Right atrium auricular region (tissue), 2 donors: ENCODE measurements around the gene NBAS. TPM values are rescaled to one million over a fixed set of nuclear protein-coding genes. Genes with fewer than 3 reads are reported as not detected.

Experiments
- DNase-seq: peaks from one replicate; pipeline ENCODE4 v3.0.0-alpha.2; 2019; ENCODE audit warnings: low spot score
- H3K27ac ChIP-seq, 2 donors: fragments of 200-600 bp; sonication (generic); 1 replicate in 1 of 2; 2 replicates in 1 of 2; pipeline ENCODE4 v1.5.1; 2016 to 2019
- H3K27me3 ChIP-seq, 2 donors: fragments of 200-600 bp; sonication (generic); one replicate each; pipeline versions ENCODE4 v1.5.1 to v1.6.0; 2017 to 2019
- H3K36me3 ChIP-seq: fragments of 200-600 bp; sonication (generic); one replicate; pipeline ENCODE4 v1.5.1; 2016
- H3K4me1 ChIP-seq, 2 donors: fragments of 200-600 bp; sonication (generic); one replicate each; pipeline versions ENCODE4 v1.5.1 to v1.6.0; 2017 to 2019
- H3K4me3 ChIP-seq, 2 donors: fragments of 200-600 bp; sonication (generic); 1 replicate in 1 of 2; 2 replicates in 1 of 2; pipeline ENCODE4 v1.5.1; 2017 to 2019; ENCODE audit warnings: mild to moderate bottlenecking in 1 of 2, moderate library complexity in 1 of 2
- H3K9me3 ChIP-seq, 2 donors: fragments of 200-600 bp; sonication (generic); one replicate each; pipeline ENCODE4 v1.5.1; 2019
- total RNA-seq, 2 donors: library from RNA; depleted of rRNA; stranded (reverse); fragments of >200 nt; gene quantifications; one replicate each; pipeline ENCODE4 v1.1.0, GENCODE V29; 2016
- TF ChIP-seq, protein P1 (sequence below), 2 donors: fragments of 200-600 bp; sonication (generic); IDR thresholded peaks; one replicate each; pipeline ENCODE4 v1.5.1; 2019; ENCODE audit warnings: antibody characterized with exemption in 2 of 2

The NBAS gene
- total RNA-seq, 2 donors from 2014 or later, result 31.1 to 39.1 TPM

DNA sequence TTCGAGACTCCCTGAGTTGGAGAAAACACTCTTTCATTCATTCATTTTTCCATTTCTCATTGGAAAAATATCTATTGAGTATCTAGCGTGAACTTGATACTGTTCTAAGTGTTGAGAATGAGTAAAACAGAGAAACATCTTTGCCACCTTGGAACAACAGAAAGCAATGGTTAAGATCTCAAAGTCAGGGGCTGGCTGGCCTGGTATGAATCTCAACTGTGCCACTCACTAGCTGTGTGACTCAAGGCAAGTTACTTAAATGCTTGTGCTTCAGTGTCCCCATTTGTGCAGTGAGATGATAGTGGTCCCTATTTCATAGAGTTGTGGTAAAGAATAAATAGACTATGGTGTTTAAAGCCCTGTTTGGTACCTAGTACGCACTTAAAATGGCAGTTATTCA is 415.2 kb downstream of the NBAS start:
- H3K4me1 ChIP-seq, result no peaks in the 10 kb centered on the region
- no peak for DNase-seq
- H3K36me3 ChIP-seq, result no peaks in the 10 kb centered on the region
- H3K9me3 ChIP-seq, result no peaks in the 10 kb centered on the region
- H3K4me3 ChIP-seq, result no peak overlapping the region
- TF ChIP-seq, protein P1, sequence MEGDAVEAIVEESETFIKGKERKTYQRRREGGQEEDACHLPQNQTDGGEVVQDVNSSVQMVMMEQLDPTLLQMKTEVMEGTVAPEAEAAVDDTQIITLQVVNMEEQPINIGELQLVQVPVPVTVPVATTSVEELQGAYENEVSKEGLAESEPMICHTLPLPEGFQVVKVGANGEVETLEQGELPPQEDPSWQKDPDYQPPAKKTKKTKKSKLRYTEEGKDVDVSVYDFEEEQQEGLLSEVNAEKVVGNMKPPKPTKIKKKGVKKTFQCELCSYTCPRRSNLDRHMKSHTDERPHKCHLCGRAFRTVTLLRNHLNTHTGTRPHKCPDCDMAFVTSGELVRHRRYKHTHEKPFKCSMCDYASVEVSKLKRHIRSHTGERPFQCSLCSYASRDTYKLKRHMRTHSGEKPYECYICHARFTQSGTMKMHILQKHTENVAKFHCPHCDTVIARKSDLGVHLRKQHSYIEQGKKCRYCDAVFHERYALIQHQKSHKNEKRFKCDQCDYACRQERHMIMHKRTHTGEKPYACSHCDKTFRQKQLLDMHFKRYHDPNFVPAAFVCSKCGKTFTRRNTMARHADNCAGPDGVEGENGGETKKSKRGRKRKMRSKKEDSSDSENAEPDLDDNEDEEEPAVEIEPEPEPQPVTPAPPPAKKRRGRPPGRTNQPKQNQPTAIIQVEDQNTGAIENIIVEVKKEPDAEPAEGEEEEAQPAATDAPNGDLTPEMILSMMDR (IDR thresholded peaks at IDR 0.05), result no peak
- no peaks in the 10 kb centered on the region for H3K27me3 ChIP-seq
- H3K27ac ChIP-seq, result no peak overlapping the region

DNA sequence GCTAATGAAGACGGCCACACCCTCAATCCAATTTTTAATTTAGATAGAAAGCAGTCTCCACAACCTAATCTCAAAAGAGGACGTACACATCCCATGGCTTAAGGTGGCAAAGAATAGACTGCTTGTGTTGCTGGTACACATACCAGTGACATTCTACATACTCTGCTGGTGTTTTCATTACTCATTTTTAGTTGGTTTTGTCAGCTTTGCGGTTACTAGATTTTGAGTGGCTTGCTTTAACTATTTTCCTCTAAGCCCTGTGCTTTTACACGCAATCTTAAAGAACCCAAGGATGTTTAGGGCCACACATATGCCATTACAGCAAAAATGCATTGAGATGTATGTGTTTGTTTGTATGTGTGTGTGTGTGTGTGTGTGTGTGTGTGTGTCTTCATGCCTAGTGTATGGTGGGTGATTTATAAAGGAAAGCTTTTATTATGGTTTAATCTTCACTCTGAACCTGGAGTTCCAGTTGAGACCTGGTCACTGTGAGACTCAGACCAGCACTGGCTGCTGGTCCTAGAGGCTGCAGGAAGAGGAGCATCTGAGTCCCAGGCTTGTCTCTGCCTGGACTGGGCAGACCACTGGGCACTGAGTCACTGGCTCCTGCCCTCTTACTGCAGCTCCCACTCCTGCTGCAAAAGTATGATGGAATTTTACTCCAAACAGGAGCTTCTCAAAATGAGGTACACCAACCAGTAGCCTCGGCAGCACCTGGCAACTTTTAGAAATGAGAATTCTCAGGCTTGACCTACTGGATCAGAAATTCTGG is 415.9 kb downstream of the NBAS start:
- TF ChIP-seq, protein P1 (IDR thresholded peaks at IDR 0.05), result no peak
- H3K4me3 ChIP-seq, result no peak overlapping the region
- no peak overlapping the region for H3K27ac ChIP-seq
- H3K36me3 ChIP-seq, result no peaks in the 10 kb centered on the region
- H3K9me3 ChIP-seq, result peaks cover 0 to 5% of the 10 kb centered on the region in 2 donors
- DNase-seq, result no peak
- H3K27me3 ChIP-seq, result no peaks in the 10 kb centered on the region
- H3K4me1 ChIP-seq, result no peaks in the 10 kb centered on the region

DNA sequence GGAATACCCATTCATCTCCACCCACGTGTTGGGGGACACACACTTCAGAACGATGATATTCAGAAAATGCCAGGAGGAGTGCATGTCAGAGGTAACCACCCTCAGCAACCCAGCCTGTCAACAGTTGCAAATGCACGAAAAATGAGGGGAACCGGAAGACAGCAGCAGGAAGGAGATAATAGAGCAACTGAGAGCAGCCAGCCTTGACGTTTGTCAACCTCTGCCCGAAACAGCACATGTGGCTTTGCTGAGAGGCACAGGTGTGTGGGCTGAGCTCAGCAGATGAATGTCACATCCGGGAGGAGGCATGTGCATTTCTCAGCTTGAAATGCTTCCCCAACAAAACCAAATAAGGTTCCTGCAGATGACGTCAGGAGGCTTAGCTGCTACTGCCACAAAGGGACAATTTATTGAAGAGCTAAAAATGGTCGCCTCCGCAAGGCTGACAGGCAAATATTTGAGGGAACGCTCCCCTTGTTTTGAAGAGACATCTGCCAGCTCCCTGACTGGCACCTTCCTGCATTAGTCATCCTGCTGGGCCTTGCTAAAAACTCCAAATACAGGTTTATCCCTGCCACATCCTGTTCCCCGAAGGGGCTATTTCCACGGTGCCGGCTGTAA is 419.0 kb downstream of the NBAS start:
- H3K9me3 ChIP-seq, result peaks cover 0 to 12% of the 10 kb centered on the region in 2 donors
- H3K4me3 ChIP-seq, result no peak overlapping the region
- H3K27me3 ChIP-seq, result no peaks in the 10 kb centered on the region
- no peaks in the 10 kb centered on the region for H3K4me1 ChIP-seq
- no peaks in the 10 kb centered on the region for H3K36me3 ChIP-seq
- TF ChIP-seq, protein P1 (IDR thresholded peaks at IDR 0.05), result no peak
- no peak overlapping the region for H3K27ac ChIP-seq
- DNase-seq, result no peak

DNA sequence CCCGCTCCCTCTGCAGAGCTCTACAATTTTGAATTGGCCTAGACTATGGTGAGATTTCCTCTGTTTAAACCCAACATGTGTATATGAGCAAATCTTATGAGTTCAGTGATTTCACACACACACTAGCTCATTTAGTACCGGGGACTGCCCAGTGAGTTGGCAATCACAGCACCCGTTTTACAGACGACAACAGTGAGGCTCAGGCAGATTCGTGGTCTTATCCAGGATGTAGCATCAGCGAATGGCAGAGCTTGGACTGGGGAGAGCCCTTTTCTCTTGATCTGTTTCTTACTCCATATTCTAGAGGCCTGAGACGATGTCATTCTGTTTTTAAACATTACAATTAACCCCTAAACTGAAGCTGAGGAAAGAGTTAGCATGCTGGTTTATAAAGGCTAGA is 419.9 kb downstream of the NBAS start:
- Histone ChIP-seq H3K27me3 (no peaks in the 10 kb centered on the region), H3K27ac (no peak overlapping the region), H3K4me3 (no peak overlapping the region), H3K36me3 (no peaks in the 10 kb centered on the region), H3K4me1 (no peaks in the 10 kb centered on the region), H3K9me3 (peaks cover 0 to 12% of the 10 kb centered on the region in 2 donors)
- DNase-seq, result no peak
- TF ChIP-seq, protein P1 (IDR thresholded peaks at IDR 0.05), result no peak

DNA sequence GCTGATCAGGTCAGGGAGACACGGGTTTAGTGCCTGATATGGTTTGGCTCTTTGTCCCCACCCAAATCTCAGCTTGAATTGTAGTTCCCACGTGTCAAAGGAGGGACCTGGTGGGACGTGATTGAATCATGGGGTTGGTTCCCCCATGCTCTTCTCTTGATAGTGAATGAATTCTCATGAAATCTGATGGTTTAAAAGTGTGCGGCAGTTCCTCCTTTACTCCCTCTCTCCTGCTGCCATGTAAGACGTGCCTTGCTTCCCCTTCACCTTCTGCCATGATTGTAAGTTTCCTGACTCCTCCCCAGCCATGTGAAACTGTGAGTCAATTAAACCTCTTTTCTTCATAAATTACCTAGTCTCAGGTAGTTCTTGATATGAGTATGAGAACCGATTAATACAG is 424.5 kb downstream of the NBAS start:
- no peak for DNase-seq
- TF ChIP-seq, protein P1 (IDR thresholded peaks at IDR 0.05), result no peak

More for the DNA sequence above, 424.5 kb downstream of the NBAS start:
- no peak overlapping the region for H3K4me3 ChIP-seq
- H3K9me3 ChIP-seq, result peaks cover 0 to 12% of the 10 kb centered on the region in 2 donors
- no peaks in the 10 kb centered on the region for H3K27me3 ChIP-seq
- no peaks in the 10 kb centered on the region for H3K36me3 ChIP-seq
- no peaks in the 10 kb centered on the region for H3K4me1 ChIP-seq
- H3K27ac ChIP-seq, result no peak overlapping the region
